Left ventricle myocardium superior (tissue), 1 donor: Measurements from ENCODE around the gene NFATC1. TPM values are rescaled to one million over a fixed set of nuclear protein-coding genes. Genes with fewer than 3 reads are reported as not detected.
A peak's percentile ranks its signal among the peaks of the same experiment; 100 is the strongest.

Experiments used
- ATAC-seq: fragments of 200-7000 bp; cut with Tn5 transposase; one replicate; pipeline ENCODE4 v1.9.1; 2020; ENCODE audit warnings: mild to moderate bottlenecking, moderate library complexity
- DNase-seq: peaks from one replicate; pipeline ENCODE4 v3.0.0-alpha.2; 2020
- intact Hi-C: fragments of 100-400 bp; cut with micrococcal nuclease; formaldehyde crosslinking; loops from one replicate; pipeline ENCODE4 v1.11.0; 2022
- total RNA-seq: library from RNA; stranded (reverse); fragmentation: NEBNext Ultra II Directional; extraction: Animal tissue kit (Norgen Biotek cat#: 25700); gene quantifications from one replicate; pipeline ENCODE4 v1.2.1, GENCODE V29; 2021
- donor health status: DM: no; HTN: yes; CAD: no; lungs with severe emphysema.

The NFATC1 gene
- total RNA-seq, 1 donor from 2014 or later, result 18.7 TPM

DNA sequence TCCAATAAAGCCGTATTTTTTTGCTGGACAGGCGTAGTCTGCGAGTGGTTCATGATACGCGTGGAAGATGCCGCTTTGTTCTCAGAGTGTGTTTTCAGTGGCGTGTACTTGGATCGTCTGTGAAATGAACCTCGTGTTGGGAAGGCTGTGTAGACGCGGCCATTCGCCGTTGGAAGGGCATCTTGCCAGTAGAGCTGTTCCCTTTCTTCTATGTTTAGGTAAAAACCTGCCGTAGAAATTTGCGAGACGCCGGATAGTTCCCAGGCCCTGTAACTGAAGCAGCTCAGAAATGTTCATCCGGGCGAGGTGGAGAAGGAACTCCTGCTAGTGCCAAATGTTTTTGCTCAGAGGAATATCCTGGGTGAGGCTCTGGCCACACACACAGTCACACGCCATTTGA is 133.6 kb downstream of the NFATC1 start:
- ATAC-seq (no peak), DNase-seq (no peak)
- intact Hi-C loops, result loop anchor here (5.0 kb wide), 1 partner anchor 152 kb away; no protein-coding TSS in a partner anchor

DNA sequence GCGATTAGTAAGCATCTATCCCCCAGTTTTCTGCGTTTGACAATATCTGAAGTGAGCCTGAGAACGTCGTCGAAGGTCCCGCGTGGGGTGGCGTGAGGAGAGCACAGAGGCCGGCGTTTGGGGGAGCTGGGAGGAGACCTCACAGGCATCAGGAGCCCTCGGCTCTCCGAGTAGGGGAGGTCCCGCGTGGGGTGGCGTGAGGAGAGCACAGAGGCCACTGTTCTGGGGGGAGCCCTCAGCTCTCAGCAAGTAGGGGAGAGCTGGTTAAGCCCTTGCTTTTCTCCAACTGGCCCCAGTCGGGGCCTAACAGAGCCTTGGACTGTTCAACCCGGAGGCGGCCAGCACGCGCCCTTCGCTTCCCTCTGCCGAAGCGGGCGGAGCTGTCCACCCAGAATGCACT is 134.3 kb downstream of the NFATC1 start:
- ATAC-seq (no peak), DNase-seq (no peak)
- intact Hi-C loops, result loop anchor here (5.0 kb wide), 1 partner anchor 153 kb away; no protein-coding TSS in a partner anchor

DNA sequence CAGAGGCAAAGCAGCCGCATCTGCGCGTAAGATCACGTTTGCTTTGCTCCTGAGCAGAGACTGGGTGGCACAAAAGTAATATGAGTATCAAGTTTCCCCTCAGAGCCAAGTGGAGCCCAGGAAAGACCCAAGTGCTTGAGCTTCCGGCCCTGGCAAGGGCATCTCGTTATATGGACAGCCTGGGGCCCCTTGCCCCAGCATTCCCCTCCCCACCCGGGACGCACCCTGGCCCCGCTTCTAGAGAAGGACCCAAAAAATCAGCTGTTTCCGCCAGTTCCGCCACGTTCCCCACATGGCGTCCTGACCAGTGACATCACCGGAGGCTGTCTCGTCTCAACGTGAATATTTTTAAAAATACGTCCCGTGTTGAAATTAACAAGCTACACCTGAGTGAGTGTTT is 135.1 kb downstream of the NFATC1 start:
- DNase-seq (no peak), ATAC-seq (no peak)
- intact Hi-C loops, result no loop called here

DNA sequence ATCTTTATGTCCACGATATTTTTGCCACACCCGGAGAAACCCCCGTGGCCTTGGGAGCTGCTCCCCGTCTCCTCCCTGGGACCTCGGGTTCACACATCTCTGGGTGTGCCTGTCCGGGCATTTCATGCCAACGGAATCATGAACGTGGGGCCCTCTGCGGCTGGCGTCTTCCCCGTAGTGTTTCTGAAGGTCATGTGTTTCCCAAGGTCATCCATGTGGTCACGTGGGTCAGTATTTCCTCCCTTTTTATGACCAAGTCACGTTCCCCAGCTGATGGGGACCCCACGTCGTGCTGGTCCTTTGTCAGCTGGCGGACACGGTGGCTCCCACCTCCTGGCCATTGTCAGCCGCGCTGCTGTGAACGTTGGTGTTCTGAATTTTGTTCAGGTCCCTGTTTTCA is 135.7 kb downstream of the NFATC1 start:
- intact Hi-C loops, result no loop called here
- no peak for DNase-seq
- no peak for ATAC-seq

DNA sequence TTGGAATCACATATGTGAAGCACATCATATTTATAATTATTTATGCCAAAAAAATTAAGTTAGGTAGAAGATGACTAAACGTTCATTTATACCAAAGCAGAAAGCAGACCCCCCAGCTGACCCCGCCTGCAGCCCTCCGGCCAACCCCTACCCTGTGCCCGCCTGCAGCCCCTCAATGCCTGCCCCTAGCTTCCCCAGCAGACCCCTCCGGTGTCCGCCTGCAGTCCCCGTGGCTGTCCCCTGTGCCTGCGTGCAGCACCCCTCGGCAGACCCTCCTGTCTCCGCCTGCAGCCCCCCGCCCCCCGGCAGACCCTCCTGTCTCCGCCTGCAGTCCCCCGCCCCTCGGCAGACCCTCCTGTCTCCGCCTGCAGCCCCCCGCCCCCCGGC is 136.2 kb downstream of the NFATC1 start:
- no peak for DNase-seq
- intact Hi-C loops, result no loop called here

DNA sequence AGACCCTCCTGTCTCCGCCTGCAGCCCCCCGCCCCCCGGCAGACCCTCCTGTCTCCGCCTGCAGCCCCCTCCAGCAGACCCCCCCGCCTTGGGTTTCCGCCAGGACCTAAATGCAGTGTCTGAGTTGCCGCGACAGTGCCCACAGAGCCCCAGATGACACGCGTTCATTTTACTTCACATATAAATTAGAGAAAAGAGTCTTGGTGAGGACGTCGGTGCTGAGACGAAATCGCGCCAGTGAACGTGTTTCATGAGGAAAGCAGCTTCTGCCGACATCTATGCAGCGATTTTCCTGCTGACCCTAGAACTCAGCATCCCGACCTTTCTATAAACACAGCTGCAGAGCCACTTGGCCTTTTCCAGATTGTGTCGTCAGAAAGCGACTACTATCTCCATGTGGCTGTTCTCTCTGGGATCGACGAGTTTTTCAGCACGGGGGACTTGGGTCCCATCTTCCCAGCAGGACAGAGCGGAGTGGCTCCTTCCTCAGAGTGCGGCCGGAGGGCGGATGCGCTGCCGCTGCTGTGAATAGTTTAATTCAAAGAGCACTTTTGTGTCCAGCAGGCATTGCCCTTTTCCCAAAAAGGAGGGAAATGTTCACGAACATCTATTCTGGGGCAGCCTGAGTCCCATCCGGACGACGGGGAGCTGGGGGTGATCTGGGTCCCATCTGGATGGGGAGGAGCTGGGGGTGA is 136.7 kb downstream of the NFATC1 start:
- DNase-seq (no peak), ATAC-seq (peak; percentile 45)
- intact Hi-C loops, result no loop called here

More for the DNA sequence above, 136.2 kb downstream of the NFATC1 start:
- no peak for ATAC-seq

DNA sequence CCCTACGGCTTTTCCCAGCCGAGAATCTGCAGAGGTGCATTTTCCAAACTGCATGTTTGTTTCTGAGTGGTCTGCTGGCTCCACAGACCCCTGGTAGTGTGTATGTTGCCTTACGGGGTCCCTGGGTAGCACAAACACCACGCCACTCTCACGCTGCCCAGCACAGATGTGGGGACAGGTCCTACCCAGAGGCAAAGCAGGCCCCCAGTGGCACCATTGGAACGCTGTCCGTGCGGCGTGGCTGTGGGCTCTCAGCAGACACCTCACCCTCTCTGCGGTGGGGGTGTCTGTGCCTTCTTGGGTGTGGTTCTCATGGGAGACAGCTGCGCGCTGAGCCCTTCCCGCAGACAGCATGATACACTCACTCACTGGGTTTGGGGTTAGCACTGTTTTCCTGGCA is 137.4 kb downstream of the NFATC1 start:
- no peak for ATAC-seq
- intact Hi-C loops, result no loop called here
- DNase-seq, result no peak

DNA sequence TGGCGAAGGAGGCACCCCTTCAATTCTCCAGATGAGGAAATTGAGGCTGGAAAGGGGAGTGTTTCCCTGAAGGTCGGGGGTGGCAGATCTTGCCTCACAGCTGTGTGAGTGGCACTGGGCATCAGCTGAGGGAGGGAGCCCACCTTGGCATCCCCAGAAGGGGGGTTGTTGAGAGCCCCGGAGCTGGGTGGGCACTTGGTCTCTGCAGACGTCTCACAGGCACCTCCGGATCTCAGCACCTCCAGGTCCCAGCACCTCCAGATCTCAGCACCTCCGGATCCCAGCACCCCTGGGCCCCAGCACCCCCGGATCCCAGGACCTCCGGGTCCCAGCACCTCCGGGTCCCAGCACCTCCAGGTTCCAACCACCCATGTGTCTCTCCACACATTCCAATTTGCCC is 137.9 kb downstream of the NFATC1 start:
- ATAC-seq (no peak), DNase-seq (no peak)
- intact Hi-C loops, result no loop called here

DNA sequence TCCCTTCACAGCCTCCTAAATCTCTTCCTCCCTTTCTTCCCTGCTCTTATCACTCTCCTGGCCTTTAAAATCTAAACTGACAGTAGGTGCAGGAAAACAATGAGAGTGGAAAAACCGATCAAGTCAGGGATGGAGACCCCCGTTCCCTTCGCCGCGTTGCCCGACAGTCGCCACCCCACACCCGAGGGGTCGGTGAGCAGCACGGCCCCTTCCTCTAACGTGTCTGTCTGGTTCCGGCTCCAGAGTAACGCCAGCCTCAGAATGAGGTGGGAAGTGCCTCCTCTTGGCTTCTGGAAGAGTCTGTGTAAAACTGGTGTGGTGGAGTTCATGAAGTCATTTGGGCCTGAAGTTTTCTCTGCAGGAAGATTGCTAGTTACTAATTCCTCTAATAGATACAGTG is 138.6 kb downstream of the NFATC1 start:
- no peak for DNase-seq
- intact Hi-C loops, result no loop called here
- ATAC-seq, result no peak

DNA sequence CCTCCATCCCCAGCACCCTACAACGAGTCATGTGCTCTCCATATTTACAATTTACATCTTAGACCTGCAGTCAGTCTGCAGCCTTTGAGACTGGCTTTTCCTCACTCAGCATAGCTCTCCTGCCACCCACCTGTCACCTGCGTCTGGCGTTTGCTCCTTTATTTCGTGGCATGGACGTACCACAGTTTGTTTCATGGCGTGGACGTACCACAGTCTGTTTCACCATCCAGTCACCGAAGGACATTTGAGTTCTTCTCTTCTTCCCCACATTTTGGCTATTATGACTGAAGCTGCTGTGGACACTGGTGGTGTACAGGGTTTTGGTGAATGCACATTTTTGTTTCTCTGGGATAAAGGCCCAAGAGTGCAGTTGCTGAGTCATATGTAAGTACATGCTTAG is 142.0 kb downstream of the NFATC1 start:
- intact Hi-C loops, result no loop called here
- DNase-seq (no peak), ATAC-seq (no peak)

DNA sequence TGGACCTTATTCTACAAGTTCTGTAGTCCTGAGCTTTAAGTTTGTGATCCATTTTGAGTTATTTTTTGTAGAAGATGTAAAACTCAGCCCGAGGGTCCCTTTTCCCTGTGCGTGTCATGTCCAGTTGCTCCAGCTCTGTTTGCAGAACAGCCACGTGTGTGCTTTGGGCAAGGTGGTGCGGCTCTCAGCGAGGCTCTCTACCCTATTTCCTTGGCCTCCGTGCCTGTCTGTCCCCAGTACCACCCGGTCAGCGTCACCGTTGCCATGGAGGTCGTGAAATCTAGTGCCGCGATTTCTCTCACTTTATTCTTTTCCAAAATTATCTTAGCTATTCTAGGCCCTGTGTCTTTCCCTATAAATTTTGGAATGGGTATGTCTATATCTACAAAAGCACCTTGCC is 142.9 kb downstream of the NFATC1 start:
- intact Hi-C loops, result no loop called here
- DNase-seq (no peak), ATAC-seq (no peak)

DNA sequence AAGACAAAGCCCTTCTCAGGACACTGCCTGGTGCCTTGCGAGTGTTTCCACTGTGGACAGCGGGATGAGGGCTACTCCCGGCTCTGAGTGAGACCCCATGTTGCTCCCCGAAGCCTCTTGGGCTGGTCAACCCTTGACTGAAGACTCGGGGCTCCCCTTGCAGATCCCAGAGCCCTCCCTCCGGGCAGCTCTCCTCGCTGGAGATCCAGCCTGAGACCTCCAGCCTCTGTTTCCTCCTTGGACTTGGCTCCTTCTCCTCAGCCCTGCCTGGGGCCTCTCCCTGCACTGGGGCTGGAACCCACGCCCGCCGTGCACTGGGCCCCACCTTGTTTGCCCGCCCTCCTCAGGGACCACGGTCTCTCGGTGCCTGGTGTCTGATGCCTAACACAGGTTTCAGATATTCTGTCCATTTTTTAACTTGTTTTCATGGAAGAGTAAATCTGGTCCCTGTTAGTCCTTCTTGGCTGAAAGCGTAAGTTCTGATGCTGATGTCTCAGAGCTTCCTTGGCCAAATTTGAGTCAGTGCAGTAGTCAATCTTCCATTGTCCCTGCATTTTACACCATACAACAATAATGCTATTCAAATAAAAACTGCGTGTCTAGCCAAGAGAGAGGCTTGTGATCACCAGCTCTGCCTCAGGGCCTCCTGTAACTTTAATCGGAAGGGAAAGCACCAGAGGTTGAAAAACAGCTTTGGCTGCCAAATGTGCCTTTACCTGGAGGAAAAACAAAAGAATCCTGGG is 144.6 kb downstream of the NFATC1 start:
- ATAC-seq (no peak), DNase-seq (no peak)
- intact Hi-C loops, result no loop called here

DNA sequence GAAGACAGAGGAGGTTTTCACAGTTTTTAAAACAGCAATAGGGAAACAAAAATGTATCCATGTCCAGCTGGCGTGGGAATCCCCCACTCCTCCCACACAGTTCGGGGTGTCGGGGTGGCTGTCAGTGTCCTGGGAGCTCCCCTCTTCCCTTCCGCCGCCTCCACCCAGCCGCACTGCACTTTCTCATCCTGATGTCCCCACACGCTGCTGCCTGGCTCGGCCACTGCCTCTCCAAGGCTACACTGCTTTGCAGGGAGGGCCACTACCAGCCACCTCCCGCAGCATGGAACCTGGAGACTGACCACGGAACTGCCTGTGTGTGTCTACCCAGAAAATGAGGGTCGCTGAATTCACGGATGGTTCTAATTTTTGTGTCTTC is 145.2 kb downstream of the NFATC1 start:
- intact Hi-C loops, result no loop called here

DNA sequence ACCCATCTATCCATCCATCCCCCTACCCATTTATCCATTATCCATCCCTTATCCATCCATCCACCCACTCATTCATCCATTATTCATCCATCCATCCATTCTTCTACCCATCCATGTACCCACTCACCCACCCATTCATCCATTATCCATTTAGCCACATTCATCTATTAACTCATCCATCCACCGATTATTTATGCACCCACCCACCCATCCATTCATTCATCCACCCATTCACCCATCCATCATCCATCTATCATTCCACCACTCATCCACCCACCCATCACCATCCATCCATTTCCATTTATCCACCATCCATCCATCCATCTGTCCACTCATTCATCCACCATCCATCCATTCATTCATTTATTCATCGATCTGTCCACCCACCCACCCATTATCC is 146.5 kb downstream of the NFATC1 start:
- DNase-seq (no peak), ATAC-seq (no peak)
- intact Hi-C loops, result no loop called here

More for the DNA sequence above, 145.2 kb downstream of the NFATC1 start:
- no peak for DNase-seq
- ATAC-seq, result no peak

DNA sequence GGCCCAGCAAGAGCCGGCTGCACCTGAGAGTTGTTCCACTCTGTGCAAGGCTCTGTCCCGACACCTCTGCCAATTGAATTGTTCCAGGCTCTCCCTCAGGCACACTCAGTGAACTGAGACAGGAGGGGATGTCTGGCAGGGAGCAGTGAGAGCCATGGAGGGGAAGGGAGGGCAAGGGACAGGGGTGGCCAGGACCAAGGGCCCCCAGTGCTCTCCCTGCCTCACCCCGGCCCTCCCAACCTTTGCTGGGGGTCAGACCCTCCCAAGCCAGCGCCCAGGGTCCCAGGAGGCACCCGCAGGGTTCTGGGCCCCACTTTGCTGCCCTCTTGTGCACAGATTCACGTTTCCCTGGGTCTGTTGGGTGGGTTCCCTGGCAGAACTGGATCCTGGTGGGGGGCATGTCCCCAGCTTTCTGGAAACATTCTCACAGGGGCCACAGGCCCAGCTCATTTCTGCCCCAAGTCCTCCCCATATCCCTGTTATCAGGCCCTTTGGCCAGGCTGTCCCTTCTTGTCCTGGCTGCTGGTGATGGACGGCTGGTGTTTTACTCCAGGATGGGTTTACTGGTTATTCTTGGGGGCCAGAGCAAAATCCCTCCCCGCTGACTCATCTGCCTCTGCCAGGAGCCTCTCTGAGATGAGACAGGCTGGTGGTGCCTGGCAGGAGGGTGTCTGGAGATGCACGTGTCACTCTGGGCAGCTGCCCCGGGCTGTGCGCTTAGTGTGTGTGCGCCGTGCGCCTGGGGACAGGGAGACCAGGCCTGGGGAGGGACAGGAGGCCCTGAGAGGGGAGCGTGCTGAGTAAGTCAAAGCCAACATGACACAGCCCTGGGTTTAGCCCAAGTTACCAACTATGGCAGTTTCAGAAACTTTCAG is 147.4 kb downstream of the NFATC1 start:
- intact Hi-C loops, result no loop called here
- peak; percentile 77 for DNase-seq

DNA sequence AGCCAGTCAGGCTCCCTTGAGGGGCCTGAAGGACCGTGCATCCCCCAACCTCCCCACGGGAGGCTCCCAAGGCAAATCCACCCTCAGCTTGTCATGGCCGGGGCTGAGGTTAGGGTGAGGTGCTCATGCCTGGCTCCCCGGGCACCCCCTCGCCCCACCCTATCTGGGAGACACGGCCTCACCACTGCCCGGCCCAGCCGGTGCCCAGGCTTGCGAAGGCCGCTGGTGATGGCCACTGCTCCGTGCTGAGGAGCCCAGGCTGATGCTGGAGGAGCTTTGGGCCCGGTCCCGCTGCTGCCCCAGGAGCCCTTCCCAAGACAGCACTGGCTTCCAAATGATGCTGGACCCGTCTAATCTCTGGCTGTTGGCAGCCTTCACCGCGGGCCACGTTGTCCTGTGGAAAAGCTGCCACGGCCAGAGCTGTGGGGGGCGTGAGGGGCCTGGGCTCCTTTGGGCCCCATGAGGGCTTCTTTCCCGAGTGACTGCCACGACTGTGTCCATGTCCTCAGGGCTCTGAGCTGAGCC is 148.2 kb downstream of the NFATC1 start:
- no peak for DNase-seq
- intact Hi-C loops, result no loop called here
- ATAC-seq, result peak; percentile 37

More for the DNA sequence above, 147.4 kb downstream of the NFATC1 start:
- ATAC-seq, result peak; percentile 93

DNA sequence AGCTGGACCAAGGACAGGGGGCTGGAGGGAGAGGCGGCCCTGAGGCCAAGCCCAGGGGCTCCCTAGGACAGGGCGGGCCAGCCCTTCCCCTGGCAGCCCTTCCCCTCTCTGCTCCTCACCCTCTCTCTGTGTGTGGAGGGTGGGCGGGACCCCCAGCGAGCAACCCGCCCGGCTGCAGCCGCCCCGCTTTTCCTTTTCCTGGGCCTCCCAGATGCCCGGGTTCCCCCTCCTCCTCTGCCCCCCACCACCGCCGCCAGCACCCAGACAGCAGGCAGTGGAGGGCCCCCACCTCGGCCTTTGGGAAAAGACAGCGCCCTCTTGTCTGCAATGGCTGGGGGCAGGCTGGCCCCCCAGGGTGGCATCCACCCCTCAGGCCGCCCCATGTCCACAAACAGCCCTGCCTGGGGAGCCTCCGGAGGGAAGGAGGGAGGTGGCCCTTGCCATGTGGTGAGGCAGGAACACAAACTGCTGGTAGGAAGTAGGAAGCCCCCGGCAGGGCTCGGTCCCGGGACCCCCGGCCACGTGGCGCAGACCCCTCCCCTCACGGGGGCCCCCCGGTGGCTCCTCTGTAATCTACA is 148.7 kb downstream of the NFATC1 start:
- intact Hi-C loops, result no loop called here
- ATAC-seq (peak; percentile 46), DNase-seq (no peak)

DNA sequence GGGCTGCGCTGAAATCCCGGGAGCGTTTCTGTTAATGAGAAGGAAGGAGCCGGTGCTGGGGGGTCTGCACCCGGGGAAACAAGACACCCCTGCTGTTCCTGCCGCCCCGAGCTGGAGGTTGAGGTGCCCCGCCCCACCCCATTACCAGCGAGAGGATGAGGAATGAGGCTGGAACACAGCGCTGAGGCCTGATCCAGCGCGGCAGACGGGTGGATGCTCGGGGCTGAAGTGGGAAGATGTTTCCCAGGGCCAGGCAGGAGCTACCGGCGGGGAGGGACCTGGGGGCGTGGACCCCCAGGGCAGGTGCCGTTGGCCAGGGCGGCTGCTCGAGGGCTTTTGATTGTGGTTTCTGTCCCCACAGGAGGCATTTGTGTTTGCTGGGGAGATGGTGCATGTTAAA is 149.5 kb downstream of the NFATC1 start:
- no peak for ATAC-seq
- DNase-seq, result no peak
- intact Hi-C loops, result no loop called here

DNA sequence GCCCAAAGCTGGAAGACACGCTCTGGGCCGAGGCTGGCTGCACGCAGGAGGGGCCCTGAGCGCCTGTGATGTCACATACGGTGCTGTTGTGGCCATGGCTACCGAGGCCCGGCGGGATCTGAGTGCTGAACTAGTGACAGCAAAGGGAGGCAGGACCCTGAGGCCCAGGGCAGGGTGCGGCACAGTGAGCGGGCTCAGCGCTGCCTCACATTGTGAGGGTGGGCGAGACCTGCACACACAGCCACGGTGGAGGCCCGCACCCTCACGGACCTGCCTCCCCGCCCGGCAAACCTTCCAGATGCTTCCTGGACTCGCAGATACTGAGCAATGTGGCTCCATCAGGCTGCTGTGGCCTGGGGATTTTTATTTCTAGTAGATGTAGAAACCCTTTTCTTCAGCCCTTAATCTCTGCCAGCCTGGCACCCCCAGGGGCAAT is 150.0 kb downstream of the NFATC1 start:
- ATAC-seq (no peak), DNase-seq (no peak)
- intact Hi-C loops, result no loop called here
